Erythroblast (primary cell): ENCODE data around the gene C11orf21.
"Not testable (repeated sequence)": the region's sequence is repeated elsewhere in the genome, so short reads cannot be mapped to it uniquely, and the experiment has no call there.

Experiments
- DNase-seq, 2 experiments: peaks; one replicate each; lab custom pipeline; 2025; lab: John Stamatoyannopoulos, UW
- GATA1 ChIP-seq: IDR thresholded peaks from 2 replicates; pipeline ENCODE4 v1.6.1; 2011; ENCODE audit warnings: low read depth, mild to moderate bottlenecking, control low read depth, low read length, moderate library complexity
- POLR2A ChIP-seq: IDR thresholded peaks from 2 replicates; pipeline ENCODE4 v1.6.1; 2011; ENCODE audit warnings: mild to moderate bottlenecking, low read length

Gene C11orf21

DNA sequence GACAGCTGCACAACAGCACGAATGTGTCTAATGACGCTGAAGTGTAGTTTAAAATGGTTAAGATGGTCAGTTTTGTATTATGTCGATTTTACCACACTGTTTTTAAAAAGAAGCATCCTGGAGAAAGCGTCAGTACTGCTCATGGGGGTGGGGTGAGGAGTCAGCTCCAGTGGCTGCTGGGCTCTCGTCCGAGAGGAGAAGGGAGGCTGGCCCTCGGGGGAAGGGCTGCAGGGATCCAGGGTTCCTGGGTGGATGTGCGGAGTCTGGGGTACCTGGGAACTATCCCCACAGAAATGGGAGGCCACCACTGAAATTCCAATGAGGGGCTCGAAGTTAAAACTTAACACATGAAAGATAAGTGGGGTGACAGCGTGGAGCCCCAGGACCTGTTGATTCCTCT lies 11.9 kb downstream of the C11orf21 start:
- no peak for TF ChIP-seq GATA1
- TF ChIP-seq POLR2A = no peak

DNA sequence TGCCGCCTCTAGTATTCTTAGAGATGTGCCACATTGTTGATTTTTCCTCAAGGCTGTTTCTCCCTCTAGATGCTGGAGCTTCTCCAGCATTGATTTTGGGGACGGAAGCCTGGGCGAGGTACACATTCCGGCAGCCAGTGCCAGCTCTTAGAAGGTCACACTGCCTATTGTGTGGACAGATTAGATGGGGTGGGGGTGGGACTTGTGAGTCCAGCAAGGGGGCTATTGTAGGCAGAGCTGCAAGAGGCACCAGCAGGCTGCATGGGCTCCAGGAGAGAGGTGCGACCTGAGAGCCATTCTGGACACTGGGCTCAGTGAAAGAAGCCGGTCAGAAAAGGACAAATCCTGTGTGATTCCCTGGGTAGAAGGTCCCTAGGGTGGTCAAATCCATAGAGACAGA lies 12.4 kb downstream of the C11orf21 start:
- TF ChIP-seq GATA1 = no peak
- TF ChIP-seq POLR2A = no peak

More for the DNA sequence above, 11.9 kb downstream of the C11orf21 start:
- no peak for DNase-seq

DNA sequence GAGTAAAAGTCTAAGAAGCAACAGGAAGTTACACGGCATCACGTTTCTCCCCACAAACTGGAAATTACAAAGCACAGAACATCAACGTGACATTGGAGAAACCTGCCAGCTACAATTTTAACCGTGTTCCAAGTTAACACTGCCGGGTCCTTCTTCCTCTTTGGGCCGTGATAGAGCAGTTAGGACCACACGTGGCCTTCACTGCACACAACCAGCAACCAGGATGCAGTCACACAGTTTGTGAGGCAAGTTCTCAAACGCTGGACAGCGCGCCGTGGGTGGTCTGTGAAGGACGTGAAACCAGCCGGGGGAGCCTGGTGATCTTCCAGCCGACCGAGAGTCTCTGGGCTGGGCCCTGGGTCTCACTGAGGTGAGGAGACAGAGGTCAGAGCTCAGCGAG lies 14.6 kb downstream of the C11orf21 start:
- no peak for DNase-seq
- TF ChIP-seq POLR2A = no peak
- TF ChIP-seq GATA1 = no peak

More for the DNA sequence above, 12.4 kb downstream of the C11orf21 start:
- no peak for DNase-seq

DNA sequence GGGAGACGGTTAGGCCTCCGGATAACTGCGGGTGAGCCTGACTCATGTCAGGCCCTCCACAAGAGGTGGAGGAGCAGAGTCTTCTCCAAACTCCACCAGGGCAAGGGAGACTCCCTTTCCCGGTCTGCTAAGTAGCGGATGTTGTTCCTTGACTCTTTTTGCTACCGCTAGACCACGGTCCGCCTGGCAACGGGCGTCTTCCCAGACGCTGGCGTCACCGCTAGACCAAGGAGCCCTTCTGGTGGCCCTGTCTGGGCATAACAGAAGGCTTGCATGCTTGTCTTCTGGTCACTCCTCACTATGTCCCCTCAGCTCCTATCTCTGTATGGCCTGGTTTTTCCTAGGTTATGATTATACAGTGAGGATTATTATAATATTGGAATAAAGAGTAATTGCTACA lies 15.4 kb downstream of the C11orf21 start:
- DNase-seq = not testable (repeated sequence)

DNA sequence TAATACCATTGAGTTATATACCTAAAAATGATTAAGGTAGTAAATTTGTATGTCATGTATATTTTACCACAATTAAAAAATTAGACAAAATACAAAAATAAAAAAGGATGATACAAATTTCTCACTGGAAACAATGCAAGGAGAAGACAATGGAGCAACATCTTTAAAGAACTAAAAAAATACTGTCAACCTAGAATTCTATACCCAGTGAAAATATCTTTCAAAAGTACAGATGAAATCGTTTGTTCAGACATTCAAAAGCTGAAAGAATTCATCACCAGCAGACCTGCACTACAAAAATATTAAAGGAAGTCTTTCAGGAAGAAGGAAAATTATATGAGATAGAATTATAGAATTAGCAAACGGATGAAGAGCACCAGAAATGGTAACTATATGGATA lies 21.5 kb downstream of the C11orf21 start:
- DNase-seq = no peak
- no peak for TF ChIP-seq POLR2A
- no peak for TF ChIP-seq GATA1

DNA sequence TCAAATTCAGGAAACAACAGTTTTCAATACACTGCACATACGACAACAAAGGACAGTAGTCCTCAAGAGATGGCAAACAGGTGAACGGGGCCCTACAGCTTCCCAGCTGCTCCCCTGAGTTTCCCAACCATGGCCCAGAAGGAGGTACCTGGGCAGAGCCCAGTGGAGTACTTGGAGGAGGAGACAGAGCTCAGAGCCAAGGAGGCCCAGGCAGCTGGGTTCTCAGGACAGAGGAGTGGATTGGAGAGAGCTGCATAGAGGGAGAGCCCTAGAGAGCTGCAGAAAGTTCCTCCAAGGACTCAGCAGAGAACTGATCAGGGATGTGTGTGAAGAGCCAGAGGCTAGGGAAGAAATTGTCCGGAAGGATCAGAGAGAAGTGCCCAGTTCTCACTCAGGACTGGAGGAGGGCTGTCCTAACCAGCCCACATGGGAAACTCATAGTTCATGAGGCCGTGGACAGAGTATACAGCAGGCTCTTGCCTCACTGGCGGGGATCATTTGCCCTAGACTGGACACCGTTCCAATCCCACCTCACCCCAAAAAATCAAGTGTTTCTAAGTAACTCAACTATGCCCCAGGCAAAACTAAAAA lies 23.7 kb downstream of the C11orf21 start:
- no peak for DNase-seq
- TF ChIP-seq POLR2A (no peak), GATA1 (no peak)

DNA sequence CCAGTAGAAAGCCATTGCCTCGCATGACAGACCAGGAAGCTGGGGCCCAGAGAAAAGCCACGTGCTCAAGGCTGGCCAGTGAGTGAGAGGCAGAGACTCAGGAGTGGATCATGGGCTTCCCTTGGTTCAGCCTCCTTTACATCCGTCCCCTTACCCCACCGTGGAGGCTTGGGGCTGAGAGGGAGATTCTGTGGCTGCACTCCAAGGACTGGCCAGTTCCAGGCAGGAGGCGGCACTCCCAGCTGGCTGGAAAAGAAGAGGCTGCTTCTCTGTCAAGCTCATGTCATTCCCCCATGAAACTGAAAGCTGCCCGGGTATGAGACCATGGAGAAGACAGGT lies 24.7 kb downstream of the C11orf21 start:
- TF ChIP-seq GATA1 (no peak), POLR2A (no peak)
- DNase-seq = no peak

DNA sequence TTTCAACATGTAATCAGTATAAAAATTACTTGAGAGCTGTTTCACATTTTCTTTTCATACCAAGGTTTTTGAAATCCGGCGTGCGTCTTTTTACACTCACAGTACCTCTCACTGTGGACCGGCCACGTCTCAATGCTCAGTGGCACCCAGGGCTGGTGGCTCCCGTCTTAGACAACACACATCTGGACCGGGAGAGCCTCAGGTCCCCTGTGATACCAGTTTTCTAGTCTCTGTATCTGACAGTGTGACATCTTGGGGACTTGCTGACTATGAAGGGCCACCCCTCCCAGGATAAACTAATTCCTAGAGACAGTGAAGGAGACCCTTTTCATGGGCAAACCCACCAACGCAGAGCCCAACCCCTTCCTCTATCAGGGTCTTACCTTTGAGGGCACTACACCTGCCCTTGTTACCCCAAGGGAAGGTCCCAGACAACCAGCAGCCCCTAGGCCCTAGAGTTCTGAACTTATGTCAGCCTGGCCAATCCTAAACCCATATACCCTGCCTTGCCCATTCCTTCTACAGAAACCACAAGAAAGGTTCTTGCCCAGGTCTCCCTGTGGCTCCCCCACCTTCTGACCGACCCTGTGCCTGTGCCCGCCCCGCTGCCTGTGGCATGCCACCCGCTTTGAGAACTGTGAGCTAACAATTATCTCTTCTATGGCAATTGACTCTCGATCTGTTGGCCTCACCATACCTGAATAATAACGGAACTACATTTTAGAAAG lies 25.3 kb downstream of the C11orf21 start:
- no peak for DNase-seq
- TF ChIP-seq GATA1 (no peak), POLR2A (no peak)

DNA sequence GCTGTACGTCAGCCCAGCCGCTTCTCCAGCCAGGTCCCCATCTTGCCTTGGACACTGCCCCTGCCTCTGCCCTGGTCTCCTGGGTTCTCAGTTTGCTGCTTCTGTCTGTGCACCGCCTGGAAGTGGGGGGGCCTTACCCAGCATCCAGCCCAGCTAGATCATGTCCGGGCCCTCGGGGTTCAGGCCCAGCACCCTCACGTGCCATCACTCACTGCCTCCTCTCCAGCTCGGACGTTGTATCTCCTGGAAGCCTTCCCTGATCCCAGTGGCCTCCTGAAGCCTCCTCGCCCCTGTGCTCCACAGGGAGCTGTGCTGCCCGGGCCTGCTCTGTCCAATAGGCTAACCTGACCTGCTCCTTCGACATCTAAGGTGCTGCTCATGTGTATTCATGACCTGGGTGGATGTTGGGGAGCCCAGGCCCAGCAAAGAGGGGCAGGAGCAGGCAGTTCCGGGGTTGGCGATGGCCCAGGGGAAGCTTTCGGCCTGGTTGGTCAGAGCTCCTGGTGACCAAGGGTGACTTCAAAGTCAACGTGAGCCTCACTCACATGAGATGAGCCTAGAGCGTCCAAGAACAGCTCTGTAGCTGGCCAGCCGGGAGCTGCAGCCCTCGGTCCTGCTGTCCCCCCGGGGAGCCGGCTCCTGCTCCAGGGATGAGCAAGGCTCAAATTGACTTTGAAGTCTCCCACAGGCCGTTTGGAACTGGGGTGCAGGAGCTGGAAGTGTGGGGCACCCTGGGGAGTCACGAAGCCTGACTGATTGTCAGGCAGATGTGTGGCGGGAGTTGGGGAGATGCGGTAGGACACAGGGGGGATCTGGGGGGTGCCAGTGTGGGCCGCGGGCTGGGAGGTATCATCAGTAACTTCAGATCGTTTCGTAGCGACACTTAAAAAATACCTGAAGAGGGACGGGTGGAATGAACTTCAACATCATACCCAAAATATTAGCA lies 26.1 kb downstream of the C11orf21 start:
- no peak for DNase-seq
- TF ChIP-seq GATA1 (no peak), POLR2A (no peak)

DNA sequence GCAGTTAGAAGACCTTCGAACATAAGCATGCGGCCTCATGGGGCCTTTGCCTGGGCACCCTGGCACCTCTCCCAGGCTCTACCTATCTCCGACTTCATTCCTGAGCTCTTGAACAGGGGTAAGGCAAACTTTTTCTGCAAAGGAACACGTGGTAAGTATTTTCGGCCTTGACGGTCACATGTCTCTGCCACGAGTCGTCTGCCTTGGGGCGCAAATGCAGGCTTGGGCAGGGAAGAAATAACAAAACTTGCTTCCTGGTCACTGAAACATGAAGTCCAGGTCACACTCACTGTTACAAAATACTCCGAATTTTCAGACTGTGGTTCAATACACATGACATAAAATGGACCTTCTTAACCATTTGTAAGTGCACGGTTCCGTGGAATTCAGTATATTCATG lies 27.9 kb downstream of the C11orf21 start:
- no peak for DNase-seq
- no peak for TF ChIP-seq POLR2A
- TF ChIP-seq GATA1 = no peak

DNA sequence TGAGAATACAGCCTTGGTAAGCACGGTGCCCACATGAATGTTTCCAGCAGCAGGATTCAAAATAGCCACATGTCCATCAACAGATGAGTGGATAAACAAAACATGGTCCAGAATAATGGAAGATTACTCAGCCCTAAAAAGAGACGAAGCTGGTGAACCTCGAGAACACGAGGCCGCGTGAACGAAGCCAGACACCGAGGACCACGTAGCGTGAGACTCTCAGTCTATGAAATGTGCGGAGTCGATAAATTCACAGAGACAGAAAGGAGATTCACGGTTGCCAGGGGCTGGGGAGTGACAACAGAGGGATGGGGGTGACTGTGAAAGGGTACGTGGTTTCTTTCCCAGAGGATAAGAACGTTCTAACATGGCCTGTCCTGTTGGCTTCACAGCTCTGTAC lies 28.4 kb downstream of the C11orf21 start:
- DNase-seq = no peak
- TF ChIP-seq GATA1 (no peak), POLR2A (no peak)

DNA sequence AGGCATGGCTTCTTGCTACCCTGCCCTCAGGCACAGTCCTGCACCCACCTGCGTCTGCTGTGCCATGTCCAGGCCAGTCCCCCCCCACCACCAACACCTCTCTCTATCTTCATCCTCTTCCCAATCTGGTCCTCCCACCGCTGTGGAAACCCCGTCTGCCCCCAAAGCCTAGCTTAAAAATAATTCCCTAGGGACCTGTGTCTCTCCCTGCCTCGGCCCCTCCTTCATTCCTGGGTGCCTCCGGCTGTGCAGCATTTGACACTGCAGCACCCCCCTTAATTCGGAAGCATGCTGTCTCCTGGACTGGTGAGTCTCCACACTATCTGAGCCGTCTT lies 28.8 kb downstream of the C11orf21 start:
- no peak for DNase-seq
- TF ChIP-seq POLR2A (no peak), GATA1 (no peak)

DNA sequence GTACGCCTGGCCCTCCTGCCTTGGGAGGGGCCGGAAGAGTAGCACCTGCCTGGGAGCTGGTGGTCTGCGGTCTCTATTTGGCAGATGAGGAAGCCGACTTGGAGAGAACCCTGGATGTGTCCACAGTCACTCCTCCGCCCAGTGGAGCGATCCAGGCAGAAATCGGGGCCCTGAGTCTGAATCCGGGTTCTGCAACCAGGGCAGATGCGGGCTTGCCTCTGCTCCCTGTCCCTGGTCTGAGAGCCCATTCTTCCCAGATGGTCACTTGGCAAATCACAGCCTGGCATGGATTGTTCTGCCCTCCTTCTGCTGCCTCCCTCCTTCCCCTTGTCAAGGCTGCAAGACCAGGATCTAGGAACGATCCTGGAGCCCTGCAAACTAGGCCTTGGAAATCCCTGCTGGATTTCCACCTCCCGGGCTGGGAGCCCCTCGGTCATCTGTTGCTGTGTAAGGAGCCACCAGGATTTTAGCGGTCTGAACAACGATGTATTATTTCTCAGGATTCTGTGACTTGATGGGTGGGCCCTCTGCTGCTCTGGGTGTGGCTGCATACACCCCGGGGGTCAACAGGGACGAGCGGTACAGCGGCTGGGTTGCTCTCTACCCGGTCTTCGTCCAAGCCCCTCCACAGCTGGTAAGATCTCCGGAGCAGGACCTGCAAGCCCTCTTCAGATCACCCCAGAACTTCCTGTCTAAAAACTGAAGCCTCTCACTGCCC lies 29.3 kb downstream of the C11orf21 start:
- no peak for DNase-seq

More for the DNA sequence above, 29.3 kb downstream of the C11orf21 start:
- no peak for TF ChIP-seq POLR2A
- TF ChIP-seq GATA1 = no peak
